DLD1 (cell line): ENCODE results near the gene AXDND1.

Experiments
- in situ Hi-C: cut with HindIII; loops from 2 replicates; pipeline ENCODE4 v1.10.0; 2017; ENCODE audit warnings: low sequenced_read_pairs

Gene AXDND1

DNA sequence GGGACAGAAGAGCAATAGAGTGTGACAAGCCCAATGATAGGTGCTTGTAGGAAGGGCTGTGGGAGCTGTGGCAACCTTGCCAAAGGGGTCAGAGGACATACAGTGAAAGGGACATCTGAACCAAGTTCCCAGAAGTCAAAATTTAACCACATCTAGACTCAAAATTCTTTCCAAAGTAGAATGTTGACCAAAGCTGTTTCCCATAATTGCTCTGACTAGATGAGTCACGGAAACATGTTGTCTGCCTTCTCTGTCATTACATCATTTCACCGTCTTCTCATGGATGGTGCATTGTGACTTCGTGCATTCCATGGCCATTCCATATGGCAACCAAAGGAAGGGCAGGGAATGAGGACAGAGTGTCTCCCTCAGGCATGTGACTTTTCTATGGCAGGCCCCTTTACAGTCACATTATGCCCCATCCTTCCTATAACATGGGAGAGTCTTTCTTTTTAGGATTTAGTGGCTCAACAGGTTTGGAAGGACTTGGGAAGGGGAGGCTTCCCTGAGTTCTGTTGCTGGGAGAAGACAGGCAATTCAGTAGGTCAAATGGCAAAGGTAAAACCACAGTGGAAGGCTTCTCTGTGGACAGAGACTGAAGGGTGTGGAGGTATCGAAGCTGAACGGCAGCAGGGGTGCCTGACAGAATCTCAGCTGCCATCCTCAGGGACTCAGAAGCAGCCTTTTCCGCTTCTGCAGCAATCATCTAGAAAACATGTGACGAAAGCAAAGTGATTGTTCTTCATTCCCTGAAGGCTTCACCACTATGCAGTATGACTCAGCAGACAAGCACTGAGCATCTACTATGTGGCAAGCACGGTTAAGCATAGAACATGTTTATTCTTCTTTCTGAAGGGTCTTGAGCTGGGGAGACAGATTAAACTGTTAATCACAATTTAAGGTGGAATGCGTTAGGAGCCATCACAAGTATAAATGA, 185.2 kb downstream of the AXDND1 start:
- in situ Hi-C loops: loop anchor here (10.0 kb wide), 1 partner anchor 264 kb away; no protein-coding TSS in a partner anchor

DNA sequence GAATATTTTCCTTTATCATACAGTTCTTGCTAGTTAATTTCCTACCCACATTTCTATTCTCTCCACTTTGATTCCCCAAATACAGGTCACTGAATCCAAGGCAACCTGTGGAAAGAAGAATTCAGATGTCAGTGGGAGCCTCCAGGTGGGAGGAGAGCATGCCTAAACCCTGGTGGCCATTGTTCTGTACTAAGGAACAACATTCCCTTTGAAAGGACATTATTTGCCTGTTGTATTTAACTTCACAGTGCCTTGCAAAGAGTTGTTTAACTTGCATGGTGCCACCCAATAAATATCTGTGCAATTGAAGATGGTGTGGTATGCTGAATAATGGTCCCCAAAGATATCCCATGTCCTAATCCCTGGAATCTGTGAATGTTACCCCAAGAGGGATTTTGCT, 188.7 kb downstream of the AXDND1 start:
- in situ Hi-C loops: loop anchor here (10.0 kb wide), 1 partner anchor 260 kb away; no protein-coding TSS in a partner anchor

DNA sequence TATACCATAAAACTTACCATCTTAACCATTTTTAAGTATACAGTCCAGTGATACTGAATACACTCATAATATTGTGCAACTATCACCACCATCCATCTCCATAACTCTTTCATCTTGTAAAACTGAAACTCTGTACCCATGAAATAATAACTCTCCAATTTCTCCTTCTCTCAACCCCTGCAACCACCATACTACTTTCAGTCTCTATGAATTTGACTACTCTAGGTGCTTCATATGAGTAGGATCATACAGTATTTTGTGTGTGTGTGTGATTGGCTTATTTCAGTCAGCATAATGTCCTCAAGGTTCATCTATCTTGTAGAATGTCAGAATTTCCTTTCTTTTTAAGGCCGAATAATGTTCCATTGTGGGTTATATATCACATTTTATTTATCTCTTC, 192.3 kb downstream of the AXDND1 start:
- in situ Hi-C loops: loop anchor here (10.0 kb wide), 1 partner anchor 257 kb away; no protein-coding TSS in a partner anchor

DNA sequence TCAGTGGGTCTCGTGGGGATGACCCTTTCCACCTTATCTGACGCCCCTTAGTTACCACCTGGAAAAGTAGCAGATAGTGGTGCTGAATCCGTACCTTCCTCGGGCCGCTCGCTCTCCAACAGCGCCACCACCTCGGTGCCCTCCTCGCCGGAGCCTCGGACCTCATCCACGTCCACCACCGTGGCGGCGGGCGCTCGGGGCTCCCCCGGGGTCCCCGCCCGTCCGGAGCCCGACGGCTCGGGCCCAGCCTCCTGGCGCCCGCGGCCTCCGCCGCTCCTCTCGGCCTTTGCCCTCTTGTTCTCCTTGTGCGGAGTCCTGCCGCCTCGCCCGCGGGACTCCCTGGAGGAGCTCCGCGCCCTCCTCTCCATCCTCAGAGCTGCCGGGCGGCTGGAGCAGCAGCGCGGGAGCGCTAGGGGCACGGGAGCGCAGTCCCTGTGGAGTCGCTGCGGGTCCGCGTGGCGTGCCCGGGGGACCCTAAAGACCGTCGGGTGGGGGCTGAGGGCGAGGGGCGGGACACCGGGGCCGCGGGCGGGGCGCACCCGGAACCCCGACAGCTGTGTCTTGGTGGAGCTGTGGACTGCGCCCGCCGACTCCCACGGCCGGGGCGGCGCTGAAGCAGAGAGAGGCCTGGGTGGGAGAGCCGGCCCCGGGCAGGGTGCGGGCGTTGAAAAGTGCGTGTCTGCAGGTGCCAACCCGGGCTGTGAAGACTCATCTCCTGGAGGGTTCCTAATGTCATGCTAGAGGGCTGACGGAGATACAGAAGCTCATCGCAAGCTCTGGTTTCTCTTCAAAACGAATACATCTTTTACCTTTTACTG, 209.9 kb downstream of the AXDND1 start, which contains the start of gene NPHS2:
NPHS2 (minus strand) TSS at position 452 of the 818 bp plus-strand sequence; CDS start at position 368, 84 bp downstream.
- in situ Hi-C loops: no loop called here

DNA sequence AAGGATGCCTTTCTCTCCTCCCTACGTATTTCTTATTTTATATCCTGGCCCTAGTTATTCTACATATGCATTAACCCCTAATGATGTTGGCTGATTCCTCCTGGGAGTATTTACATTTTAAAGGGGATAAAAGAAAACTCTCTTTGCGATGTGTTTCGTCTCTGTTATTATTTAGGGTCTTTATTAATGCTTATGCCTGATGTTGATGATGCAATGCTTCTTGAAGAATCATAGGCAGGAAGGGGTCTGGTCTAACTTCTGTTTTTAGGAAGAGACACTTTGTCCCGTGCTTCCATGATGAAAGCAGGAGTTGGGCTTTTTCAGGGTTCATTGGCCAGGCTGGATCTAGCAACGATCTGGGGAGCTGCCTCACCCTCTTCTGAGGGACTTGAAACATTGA, 210.7 kb downstream of the AXDND1 start:
- in situ Hi-C loops: no loop called here

DNA sequence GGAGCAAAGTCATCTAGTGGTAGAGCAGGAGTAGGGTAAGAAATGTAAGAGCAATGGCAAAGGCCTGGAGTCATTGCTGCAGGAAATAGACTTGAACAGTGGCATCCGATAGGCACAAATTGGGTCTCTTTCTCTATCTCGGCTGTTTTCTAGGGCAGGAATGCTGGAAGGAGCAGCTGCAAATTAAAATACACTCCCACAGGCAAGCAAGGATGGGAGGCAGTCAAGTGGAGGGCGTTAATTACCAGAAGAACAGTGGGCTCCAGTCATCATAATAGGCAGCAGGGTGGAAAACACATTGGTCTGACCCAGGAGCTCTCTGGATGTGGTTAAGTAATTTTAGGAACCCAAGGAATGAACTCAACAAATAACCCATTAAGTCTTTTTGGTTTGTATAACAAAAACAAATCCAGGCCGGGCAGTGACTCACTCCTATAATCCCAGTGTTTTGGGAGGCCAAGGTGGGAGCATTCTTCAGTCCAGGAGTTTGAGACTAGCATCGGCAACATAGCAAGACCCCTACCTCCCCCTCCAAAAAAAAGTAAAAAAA, 218.1 kb downstream of the AXDND1 start:
- in situ Hi-C loops: no loop called here

DNA sequence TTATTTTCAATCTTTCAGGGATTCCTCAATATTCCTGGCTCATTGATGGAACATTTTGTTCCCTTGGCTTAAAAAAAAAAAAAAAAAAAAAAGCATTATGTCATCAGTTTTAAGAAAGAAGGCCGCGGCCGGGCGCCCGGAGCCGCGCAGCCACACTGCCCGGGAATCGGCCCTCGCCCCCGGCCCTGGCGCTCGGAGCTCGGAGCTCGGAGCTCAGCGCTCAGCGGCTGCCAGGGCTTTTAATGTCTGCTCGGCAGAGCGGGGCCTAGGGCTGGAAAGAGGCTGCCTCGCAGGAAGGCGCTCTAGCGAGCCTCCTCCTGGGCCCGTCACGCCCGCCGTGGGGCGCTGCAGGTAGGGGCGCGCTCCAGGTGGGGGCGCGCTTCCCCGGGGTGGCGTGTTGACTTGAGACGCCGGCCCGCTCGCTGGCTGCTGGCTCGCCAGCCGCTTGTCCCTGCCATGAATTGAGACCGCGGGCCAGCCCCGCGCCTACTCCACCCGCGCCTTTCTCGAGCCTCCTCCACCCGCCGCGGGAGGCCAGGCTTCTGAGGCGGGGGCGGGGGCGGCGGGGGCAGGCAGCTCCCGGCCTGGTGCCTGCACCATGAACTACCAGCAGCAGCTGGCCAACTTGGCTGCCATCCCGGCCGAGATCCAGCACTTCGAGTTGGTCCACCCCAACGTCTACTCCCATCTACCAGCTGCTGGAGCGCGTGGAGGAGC, 220.5 kb downstream of the AXDND1 start:
- in situ Hi-C loops: no loop called here

DNA sequence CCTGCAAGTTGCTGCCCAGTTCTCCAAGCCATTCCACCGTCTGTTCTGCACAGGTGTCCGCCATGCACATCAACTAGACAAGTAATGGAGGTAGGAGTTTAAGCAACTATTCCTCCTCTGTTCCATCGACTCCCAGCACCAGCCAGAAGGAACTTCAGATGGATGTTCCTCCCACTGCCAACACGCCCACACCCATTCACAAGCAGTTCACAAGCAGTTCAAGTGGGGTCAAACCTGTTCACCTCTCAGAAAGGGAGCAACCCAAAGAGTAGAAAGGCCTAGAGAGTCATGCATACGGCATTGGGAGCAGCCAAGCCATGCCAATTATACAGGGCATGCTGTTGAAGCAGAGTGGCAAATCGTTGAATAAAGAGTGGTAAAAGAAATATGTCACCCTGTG, 221.6 kb downstream of the AXDND1 start:
- in situ Hi-C loops: no loop called here

DNA sequence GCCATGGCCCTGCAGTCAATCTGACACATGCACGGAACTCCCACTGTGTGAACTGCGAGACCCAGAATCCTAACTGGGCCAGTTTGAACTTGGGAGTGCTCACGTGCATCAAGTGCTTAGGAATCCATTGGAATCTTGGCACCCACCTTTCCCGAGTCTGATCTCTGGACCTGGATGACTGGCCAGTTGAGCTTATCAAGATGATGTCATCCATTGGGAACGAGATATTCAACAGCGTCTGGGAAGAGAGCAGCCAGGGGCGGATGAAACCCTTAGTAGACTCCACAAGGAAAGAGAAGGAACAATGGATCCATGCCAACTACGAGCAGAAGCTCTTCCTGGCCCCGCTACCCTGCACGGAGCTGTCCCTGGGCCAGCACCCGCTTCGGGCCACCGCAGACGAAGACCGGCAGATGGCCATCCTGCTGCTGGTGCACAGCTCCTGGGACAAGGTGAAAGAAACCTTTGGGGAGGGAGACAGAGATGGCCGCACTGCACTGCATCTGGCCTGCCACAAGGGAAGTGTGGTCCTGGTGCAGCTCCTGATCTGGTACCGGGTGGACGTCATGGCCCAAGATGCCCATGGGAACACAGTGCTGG, 222.8 kb downstream of the AXDND1 start:
- in situ Hi-C loops: no loop called here

DNA sequence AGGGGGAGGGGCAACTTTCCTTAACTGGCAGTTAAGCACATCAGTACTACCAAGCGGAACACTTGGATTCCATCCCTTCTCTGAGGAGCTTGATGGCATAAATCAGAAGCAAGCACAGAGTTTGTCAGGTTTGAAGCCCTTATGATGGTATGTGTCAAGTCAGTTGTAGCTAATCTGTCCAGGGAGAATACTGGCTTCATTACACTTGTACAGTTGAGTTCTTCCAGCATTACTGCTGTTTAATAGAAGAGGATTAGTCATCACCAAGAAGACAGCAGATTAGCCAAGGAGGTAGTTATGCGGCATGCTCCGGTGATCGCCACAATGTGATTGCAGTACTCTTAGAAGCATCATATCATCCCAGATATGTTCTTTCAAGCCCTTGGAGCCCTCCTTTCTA, 223.7 kb downstream of the AXDND1 start:
- in situ Hi-C loops: no loop called here

DNA sequence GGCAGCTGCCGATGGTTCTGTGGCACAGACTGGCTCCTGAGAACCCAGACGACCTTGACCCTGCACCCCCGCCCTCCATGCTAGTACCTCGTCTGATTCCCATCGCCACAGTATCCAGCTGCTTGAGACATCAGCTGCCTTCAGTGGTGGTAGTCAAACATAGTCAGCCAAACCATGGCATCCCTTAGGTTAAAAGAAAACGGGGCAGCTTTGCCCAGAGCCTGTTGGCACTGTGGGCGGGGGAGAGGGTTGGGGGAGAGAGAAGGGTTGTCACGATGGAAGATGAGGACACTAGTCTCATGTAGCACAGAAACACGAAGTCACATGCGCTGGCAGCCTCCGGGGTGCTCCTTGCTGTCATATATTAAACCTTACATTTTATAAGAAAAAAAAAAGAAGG, 224.9 kb downstream of the AXDND1 start:
- in situ Hi-C loops: no loop called here

DNA sequence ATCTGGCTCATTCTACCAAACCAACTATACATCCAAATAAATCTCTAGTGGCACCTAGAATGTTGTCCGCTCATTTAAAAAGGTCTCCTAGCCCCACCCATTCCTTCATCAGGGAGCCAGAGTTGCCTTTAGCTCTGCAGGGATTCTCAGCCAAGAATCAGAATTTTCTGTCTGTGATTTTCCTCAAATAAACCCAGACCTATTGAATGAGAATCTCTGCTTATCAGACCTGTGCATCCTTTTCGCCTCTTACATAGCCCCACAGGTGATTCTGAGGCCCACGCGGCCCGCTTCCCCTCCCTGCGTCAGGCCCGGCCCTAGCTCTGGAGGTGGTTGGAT, 225.5 kb downstream of the AXDND1 start:
- in situ Hi-C loops: no loop called here

DNA sequence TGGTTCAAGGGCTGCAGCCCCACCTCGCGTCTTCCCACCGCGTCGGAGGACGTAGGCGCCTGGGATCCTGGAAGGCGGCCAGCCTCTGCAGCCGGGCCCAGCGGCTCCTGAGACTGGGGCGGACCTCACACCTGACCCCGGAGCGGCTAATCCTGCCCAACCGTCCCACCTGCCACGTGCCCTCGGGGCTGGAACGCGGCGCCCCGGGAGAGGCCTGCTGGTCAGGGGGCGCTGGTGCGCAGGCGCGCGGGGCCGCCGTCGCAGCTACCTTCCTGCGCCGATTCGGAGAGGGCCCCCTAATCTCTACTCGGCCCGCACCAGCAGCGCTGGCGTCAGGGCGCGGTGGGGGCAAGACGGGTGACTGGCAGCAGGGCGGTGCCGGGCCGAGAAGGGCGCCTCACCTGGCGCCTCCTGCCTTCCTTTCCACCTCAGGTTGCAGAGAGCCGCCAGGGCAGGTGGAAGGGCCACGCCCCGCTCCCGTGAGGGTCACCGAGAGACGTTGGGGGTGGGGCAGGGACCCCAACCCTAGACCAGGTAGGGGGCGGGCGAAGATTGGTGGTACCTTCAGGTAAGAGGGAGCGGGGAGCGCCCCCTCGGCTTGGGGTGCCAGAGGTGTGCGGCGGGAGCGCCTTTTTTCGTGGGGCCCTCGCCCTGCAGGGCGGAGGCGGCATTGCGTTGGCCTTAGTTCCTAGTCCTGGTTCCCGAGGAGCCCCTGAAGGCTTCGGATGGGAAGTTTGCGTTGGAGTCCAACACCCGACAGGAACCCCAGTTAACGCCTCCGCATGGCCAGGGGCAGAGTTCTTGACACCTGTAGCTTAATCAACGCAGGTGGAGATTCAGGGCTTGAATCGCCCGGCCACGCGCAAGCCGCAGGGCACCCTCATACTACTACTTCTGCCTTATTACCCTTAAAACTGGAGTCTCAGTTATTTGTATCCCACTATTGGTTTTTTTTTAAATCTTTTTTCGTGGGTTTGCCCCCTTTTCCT, 226.1 kb downstream of the AXDND1 start, which contains the start of gene TDRD5:
TDRD5 (plus strand) TSS at position 241 of the 989 bp plus-strand sequence. CDS start 784 bp downstream, outside the sequence.
- in situ Hi-C loops: no loop called here

DNA sequence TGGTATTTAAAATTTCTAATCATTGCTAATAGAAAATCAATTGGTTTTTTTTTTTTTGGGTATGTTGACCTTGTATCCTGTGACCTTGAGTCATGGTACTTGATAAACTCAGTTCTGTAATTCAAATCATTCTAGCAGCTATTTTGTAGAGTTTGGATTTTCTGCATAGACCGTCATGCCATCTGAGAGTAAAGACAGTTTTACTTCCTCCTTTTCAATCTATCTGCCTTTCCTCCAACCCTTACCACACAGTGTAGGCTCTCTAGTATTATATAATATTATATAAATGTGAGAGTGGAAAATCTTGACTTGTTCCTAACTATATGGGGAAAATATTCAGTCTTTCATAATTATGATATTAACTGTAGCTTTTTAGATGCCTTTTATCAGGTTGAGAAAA, 232.9 kb downstream of the AXDND1 start:
- in situ Hi-C loops: no loop called here

DNA sequence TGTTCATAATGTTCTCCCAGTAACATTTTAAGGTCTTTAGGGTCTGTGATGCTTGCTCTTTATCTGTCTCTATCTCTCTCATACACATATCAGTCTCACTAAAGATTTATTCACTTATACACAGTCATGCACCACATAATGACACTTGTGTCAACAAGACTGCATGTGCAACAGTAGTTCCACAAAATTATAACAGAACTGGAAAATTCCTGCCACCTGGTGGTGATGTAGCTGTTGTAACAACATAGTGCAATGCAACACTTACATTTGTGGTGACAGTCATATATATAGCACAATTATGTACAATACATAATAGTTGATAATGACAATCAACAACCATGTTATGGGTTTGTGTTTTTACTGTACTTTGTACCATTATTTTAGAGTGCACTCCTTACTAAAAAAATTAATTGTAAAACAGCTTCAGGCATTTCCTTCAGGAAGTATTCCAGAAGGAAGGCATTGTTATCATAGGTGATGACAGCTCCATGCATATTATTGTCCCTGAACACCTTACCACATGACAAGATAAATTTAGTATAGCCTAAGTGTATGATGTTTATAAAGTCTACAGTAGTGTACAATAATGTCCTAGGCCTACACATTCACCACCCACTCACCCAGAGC, 234.0 kb downstream of the AXDND1 start:
- in situ Hi-C loops: no loop called here

DNA sequence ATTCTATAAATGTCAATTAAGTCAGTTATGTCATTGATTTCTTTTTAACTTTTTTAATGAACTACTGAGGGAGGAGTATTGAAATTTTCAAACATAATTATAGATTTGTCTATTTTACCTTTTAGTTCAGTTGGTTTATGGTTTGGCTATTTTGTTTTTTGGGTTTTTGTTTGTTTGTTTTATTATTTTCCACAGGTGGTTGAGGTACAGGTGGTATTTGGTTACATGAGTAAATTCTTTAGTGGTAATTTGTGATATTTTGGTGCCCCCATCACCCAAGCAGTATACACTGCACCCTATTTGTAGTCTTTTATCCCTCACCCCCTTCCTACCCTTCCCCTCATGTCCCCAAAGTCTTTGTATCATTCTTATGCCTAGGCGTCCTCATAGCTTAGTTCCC, 235.3 kb downstream of the AXDND1 start:
- in situ Hi-C loops: no loop called here
